OCI-LY3 (cell line): ENCODE measurements around the gene GDF15.

Experiments used
- H2AFZ ChIP-seq: fragments of 200-600, 300-600 bp; shearing (Covaris generic); 2 replicates; pipeline ENCODE4 v1.6.0; 2014; ENCODE audit warnings: antibody characterized with exemption, low read depth, low read length
- H3K27ac ChIP-seq: fragments of 200-600, 300-600 bp; sonication (generic); 2 replicates; pipeline ENCODE4 v1.5.1; 2014; ENCODE audit warnings: mild to moderate bottlenecking, low read length, moderate library complexity, mixed read lengths
- H3K27me3 ChIP-seq: fragments of 200-600, 300-600 bp; sonication (generic); 2 replicates; pipeline ENCODE4 v1.6.1; 2014; ENCODE audit warnings: low read depth, low read length, mixed read lengths
- H3K36me3 ChIP-seq: fragments of 200-600, 300-600 bp; sonication (generic); replicated peaks from 2 replicates; pipeline ENCODE3; 2014; ENCODE audit warnings: low read depth, low read length, mixed read lengths
- H3K4me1 ChIP-seq: fragments of 300-600, 200-600 bp; sonication (generic); 2 replicates; pipeline ENCODE4 v1.6.1; 2014; ENCODE audit warnings: low read length, mixed read lengths
- H3K4me2 ChIP-seq: fragments of 200-600, 300-600 bp; sonication (generic); 2 replicates; pipeline ENCODE4 v1.6.1; 2014; ENCODE audit warnings: low read length, mixed read lengths
- H3K4me3 ChIP-seq: fragments of 300-600, 200-600 bp; sonication (generic); 2 replicates; pipeline ENCODE4 v1.5.1; 2014; ENCODE audit warnings: antibody characterized with exemption, mild to moderate bottlenecking, low read length, moderate library complexity
- H3K79me2 ChIP-seq: fragments of 300-600, 200-600 bp; shearing (Covaris generic); 2 replicates; pipeline ENCODE4 v1.6.1; 2014; ENCODE audit warnings: mild to moderate bottlenecking, low read length, mixed read lengths
- H3K9ac ChIP-seq: fragments of 300-600, 200-600 bp; shearing (Covaris generic); 2 replicates; pipeline ENCODE4 v1.6.0; 2014; ENCODE audit warnings: mild to moderate bottlenecking, low read length, moderate library complexity
- H3K9me3 ChIP-seq: fragments of 200-600, 300-600 bp; shearing (Covaris generic); 2 replicates; pipeline ENCODE4 v1.6.1; 2014; ENCODE audit warnings: low read length, mixed read lengths; ENCODE audit not compliant: insufficient read depth
- H4K20me1 ChIP-seq: fragments of 200-600, 300-600 bp; sonication (generic); 2 replicates; pipeline ENCODE4 v1.6.1; 2016; ENCODE audit warnings: low read length, mixed read lengths; ENCODE audit not compliant: insufficient read depth
- CTCF ChIP-seq: fragments of 200-600, 300-600 bp; sonication (generic); IDR thresholded peaks from 2 replicates; pipeline ENCODE4 v1.5.1; 2014; ENCODE audit warnings: antibody characterized with exemption, low read length, low read depth
- EZH2phosphoT487 ChIP-seq: fragments of 200-600 bp; shearing (Covaris generic); IDR thresholded peaks from 2 replicates; pipeline ENCODE4 v1.6.1; 2018; ENCODE audit warnings: antibody characterized with exemption, mixed run types, low read depth

The GDF15 gene

GRCh38 chr19:18434411-18435175 lies 48.6 kb downstream of the GDF15 start:
- peak overlapping the region; percentile 73 for H3K4me2 ChIP-seq

GRCh38 chr19:18435178-18435841 lies 49.4 kb downstream of the GDF15 start:
- Histone ChIP-seq H2AFZ (no peak overlapping the region), H3K27me3 (no peaks in the 10 kb centered on the region), H3K9me3 (no peaks in the 10 kb centered on the region), H3K27ac (no peak overlapping the region), H3K9ac (no peak overlapping the region), H3K79me2 (peaks cover 2% of the 10 kb centered on the region; the same call in 1 of the 2 replicates), H3K36me3 (peaks cover 11% of the 10 kb centered on the region), H3K4me2 (no peak overlapping the region), H4K20me1 (0 out of 2 replicates have a peak, but pooled peaks cover 5% of the 10 kb centered on the region), H3K4me1 (peaks cover 28% of the 10 kb centered on the region), H3K4me3 (no peak overlapping the region)
- TF ChIP-seq EZH2phosphoT487: no peak
- no peak for TF ChIP-seq CTCF

More at GRCh38 chr19:18434411-18435175, 48.6 kb downstream of the GDF15 start:
- Histone ChIP-seq H3K4me3 (peak overlapping the region; percentile 77), H4K20me1 (0 out of 2 replicates have a peak, but pooled peaks cover 8% of the 10 kb centered on the region), H2AFZ (no peak overlapping the region), H3K4me1 (peaks cover 32% of the 10 kb centered on the region), H3K9me3 (no peaks in the 10 kb centered on the region), H3K27ac (peak overlapping the region; percentile 21; the same call in 1 of the 2 replicates), H3K9ac (peak overlapping the region; percentile 49), H3K79me2 (peaks cover 2% of the 10 kb centered on the region; the same call in 1 of the 2 replicates), H3K36me3 (peaks cover 11% of the 10 kb centered on the region), H3K27me3 (no peaks in the 10 kb centered on the region)
- TF ChIP-seq EZH2phosphoT487 (no peak), CTCF (no peak)

GRCh38 chr19:18435842-18436670 lies 50.1 kb downstream of the GDF15 start:
- H3K9me3 ChIP-seq: no peaks in the 10 kb centered on the region
- no peak overlapping the region for H3K4me3 ChIP-seq
- peaks cover 12% of the 10 kb centered on the region; the same call in 1 of the 2 replicates for H4K20me1 ChIP-seq
- H3K27ac ChIP-seq: no peak overlapping the region
- no peak overlapping the region for H2AFZ ChIP-seq
- peaks cover 28% of the 10 kb centered on the region for H3K4me1 ChIP-seq
- H3K4me2 ChIP-seq: no peak overlapping the region
- TF ChIP-seq EZH2phosphoT487 (no peak), CTCF (no peak)
- H3K79me2 ChIP-seq: peaks cover 2% of the 10 kb centered on the region; the same call in 1 of the 2 replicates
- H3K36me3 ChIP-seq: peaks cover 9% of the 10 kb centered on the region
- H3K27me3 ChIP-seq: no peaks in the 10 kb centered on the region
- no peak overlapping the region for H3K9ac ChIP-seq
